Stimulated activated CD4-positive, alpha-beta T cell treated with anti-CD3 and anti-CD28 coated beads, Interleukin-1b, Interleukin-23, amount 100 ng/mL, for 1 hour (primary cell): Measurements from ENCODE around the gene CCDC85B.
"Not testable (repeated sequence)": the region's sequence is repeated elsewhere in the genome, so short reads cannot be mapped to it uniquely, and the experiment has no call there.

ENCODE experiments used
- DNase-seq, 2 donors: peaks; one replicate each; pipeline ENCODE4 v3.0.0-alpha.2; 2020; ENCODE audit warnings: low read depth in 2 of 2

The CCDC85B gene

DNA sequence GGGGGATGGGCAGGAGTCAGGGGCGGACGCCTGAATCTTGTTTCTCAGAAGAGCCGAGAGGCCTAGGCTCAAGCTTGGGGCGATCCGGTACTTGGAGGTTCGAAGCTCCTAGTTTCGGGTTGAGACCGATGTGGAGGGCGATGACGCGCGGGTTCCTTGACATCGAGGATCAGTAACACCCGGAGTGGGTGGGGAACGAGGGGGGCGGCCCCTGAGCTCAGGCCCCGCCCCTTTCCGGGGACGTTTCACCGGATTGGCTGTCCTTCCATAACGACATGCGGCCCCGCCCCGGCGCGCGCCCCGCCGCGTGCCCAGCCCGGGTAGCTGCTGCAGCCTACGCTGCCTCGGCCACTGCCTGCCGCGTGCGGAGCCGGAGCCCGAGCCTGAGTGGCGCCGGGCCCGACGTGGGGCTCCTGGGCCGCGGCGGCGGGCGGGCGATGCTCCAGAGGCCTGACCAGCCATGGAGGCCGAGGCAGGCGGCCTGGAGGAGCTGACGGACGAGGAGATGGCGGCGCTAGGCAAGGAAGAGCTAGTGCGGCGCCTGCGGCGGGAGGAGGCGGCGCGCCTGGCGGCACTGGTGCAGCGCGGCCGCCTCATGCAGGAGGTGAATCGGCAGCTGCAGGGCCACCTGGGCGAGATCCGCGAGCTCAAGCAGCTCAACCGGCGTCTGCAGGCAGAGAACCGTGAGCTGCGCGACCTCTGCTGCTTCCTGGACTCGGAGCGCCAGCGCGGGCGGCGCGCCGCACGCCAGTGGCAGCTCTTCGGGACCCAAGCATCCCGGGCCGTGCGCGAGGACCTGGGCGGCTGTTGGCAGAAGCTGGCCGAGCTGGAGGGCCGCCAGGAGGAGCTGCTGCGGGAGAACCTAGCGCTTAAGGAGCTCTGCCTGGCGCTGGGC is at the start of gene CCDC85B:
Gene CCDC85B (plus strand): TSS at position 350 of the 895 bp plus-strand sequence. CDS start 111 bp downstream, at position 461.
- DNase-seq, result peak; percentile 98

DNA sequence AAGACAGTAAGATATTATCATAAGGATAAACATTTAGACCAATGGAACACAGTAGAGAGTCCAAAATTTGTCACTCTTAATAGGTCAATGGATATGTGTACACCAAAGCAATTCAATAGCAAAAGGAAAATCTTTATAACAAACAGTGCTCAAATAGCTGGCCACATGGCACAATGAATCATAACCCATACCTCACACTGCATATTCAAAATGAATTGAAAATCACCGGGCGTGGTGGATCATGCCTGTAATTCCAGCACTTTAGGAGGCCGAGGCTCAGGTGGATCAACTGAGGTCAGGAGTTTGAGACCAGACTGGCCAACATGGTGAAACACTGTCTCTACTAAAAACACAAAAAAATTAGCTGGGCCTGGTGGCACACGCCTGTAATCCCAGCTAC is 48.3 kb upstream of the CCDC85B start:
- no peak for DNase-seq

DNA sequence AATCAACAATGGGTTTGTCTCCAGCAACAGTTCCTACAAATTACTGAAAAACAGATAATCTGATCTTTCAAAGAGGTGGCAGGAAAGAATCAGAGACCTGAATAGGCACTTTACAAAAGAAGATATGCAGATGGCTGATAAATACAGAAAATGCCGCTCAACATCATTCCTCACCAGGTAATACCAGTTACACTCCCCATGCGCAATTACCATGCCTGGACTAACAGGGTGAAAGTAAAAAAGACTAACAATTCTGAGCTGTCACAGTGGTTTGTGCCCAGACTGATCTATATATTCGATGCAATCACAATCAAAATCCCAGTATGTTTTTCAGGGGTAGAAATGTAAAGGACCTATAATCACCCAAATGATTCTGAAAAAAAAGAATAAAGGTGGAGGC is 46.7 kb upstream of the CCDC85B start:
- no peak for DNase-seq

DNA sequence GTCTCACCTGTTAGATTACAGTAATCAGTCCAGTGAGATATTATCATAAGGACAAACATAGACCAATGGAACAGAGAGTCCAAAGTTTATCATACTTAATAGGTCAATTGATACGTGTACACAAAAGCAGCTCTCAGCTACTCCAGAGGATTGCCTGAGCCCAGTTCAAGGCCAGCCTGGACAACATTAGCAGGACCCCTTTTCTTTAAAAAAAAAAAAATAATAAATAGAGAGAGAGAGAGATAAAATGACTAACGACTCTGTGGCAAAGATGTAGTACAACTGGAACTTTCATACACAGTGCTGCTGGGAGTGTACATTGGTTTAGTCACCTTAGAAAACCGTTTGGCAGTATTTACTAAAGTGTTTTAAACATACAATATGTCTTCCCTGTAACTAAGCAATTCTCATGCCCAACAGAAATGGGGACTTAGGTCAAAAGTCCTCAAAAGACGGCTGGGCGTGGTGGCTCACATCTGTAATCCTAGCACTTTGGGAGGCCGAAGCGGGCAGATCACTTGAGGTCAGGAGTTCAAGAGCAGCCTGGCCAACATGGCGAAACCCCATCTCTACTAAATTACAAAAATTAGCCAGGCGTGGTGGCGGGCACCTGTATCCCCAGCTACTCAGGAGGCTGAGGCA is 46.1 kb upstream of the CCDC85B start:
- no peak for DNase-seq

DNA sequence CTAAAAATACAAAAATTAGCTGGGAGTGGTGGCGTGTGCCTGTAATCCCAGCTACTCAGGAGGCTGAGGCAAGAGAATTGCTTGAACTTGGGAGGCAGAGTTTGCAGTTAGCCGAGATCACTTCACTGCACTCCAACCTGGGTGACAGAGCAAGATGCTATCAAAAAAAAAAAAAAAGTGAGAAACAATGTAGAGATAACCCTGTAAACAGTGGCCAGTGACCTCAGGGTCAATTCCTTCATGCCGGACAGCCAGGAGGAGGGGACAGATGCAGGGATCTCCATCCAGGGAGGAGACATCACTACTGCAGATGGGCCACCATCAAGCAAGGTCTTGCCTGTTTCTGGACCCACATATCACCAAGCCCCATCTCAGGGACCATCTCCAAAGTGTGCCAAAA is 42.7 kb upstream of the CCDC85B start:
- no peak for DNase-seq

DNA sequence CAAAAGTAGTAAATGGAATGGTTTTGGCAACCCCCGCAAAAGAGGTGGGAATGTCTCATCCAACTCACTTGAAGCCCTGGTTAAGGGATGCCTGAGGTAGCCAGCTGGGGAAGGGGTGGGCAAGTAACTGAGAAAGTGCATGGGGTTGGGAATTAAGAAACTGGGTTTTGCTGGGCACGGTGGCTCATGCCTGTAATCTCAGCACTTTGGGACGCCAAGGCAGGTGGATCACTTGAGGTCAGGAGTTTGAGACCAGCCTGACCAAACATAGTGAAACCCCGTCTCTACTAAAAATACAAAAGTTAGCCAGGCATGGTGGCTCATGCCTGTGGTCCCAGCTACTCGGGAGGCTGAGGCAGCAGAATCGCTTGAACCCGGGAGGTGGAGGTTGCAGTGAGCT is 41.8 kb upstream of the CCDC85B start:
- not testable (repeated sequence) for DNase-seq

DNA sequence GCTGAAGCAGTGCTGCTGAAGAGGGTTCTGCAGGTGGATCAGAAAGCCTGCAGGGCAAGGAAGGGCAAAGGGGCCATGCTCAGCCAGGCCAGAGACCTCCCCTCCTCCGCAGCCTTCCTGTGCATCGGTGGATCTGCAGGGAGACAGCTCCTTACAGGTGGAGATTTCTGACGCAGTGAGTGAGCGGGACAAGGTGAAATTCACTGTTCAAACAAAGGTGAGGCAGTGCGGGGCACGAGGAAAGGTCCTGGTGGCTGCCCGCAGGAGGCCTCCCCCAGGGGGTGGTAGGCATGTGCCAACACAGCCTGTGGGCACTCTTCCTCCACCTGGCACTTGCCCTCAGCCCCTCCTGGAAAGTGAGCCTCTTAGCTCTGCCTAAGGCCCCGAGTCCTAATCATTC is 41.1 kb upstream of the CCDC85B start:
- DNase-seq, result no peak

DNA sequence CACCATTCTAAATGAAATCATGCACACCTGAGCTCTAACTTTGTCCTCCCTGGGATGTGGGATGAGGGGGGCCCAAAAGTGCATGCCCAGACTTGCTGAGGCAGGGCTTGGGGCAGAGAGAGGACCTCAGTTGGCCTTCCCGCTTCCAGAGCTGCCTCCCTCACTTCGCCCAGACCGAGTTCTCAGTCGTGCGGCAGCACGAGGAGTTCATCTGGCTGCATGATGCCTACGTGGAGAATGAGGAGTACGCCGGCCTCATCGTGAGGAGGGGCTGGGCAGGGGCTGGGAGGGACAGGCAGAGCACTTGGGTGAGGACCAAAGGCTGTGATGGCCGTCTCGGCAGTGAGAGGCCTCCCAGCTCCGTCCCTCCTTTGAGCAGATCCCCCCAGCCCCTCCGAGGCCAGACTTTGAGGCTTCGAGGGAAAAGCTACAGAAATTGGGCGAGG is 40.7 kb upstream of the CCDC85B start:
- DNase-seq, result no peak

DNA sequence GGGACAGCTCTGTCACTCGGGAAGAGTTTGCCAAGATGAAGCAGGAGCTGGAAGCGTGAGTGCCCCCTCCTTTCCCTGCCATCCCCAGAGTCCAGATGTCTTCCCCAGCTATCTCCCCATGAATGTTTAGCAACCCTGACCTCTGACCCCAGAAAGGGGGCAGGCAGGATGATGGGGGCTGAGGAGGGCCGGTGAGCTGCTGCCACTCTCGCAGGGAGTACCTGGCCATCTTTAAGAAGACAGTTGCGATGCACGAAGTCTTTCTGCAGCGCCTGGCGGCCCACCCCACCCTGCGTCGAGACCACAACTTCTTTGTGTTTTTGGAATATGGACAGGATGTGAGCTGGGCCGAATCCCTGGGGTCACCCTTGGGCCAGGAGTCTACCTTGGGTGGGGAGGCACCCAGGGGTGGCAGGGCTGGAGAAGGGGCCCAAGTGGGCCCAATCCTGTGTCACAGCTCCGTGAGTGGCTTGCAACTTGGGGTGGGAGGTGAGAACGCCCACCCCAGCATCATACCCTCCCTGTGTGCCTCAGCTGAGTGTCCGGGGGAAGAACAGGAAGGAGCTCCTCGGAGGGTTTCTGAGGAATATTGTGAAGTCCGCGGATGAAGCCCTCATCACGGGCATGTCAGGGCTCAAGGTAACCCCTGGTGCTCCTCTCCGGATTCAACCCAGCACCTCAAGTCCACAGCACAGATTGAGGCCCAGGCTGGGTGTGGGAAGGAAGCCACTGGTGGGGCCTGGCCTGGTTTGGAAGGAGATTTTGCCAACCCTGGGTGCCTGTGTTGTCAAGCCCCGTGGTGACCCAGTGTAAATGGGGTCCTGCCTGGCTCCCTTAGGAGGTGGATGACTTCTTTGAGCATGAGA is 40.0 kb upstream of the CCDC85B start:
- no peak for DNase-seq

DNA sequence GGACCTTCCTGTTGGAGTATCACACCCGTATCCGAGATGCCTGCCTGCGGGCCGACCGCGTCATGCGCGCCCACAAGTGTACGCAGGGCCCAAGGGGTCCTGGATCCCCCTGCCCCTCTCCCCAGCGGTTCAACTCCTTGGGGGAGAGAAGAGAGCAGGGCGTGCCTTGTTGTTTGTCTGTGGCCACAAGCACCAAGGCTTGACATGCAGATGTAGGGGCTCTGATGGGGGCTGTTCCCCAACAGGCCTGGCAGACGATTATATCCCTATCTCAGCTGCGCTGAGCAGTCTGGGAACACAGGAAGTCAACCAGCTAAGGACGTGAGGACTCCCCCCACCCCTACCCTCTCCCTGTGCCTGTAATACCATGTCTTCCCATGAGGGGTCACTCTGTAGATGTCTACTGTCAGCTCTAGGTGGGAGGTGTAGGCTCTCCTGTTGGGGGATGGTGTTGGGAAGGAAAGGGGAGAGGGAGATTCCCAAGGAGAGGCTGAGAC is 39.3 kb upstream of the CCDC85B start:
- no peak for DNase-seq

DNA sequence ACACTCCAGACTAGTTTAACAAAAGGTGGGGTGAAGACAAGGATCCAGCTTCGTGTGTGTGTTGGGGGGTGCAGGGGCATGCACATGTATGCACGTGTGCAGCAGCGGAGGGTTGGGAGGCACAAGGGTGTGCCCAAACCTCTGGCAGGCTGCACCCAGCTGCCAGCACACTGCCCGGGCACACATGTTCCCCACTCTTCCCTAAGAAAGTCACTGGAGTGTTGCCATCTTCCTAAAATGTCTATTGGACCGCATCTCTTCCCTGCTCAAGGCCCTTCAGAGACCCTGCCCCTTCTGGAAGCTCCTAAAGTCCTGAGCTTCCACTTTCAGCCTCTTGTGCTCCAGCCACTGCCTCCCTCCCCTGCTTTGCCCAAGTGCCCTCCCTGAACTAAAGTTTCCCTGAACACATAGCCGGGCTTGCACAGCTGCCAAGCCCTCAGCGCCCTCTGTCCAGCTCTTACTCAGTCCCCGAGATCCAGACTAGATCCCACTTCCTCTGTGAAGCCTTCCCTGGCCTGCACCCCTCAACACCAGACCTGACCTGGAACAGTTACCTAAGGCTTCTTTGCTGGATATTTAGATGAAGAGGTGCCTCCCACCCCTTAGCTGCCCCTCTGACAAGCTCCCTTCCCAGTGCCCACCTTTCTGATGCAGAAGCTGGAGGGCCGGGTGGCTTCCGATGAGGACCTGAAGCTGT is 38.5 kb upstream of the CCDC85B start:
- DNase-seq, result no peak

DNA sequence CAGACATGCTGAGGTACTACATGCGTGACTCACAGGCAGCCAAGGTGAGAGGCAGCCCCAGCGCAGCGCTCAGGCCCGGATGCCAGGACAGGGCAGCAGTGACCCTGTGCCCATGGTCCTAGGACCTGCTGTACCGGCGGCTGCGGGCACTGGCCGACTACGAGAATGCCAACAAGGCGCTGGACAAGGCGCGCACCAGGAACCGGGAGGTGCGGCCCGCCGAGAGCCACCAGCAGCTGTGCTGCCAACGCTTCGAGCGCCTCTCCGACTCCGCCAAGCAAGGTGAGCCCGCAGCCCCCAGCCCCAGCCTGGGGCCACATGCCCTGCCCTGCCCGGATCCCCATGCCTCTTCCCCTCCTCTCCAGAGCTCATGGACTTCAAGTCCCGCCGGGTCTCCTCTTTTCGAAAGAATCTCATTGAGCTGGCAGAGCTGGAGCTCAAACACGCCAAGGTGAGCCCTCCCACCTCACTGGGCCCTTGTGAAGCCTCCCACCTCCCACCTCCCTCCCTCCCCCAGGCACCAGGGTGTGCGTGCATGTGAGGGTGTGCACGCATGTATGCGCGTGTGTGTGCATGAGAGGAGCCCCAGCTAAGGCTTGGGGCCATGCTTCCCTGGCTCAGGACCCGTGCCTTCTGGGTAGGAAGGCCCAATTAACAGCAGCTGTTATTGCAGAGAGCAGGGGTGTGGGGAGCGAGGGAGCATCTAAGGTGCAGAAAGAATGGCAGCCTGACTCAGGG is 37.8 kb upstream of the CCDC85B start:
- no peak for DNase-seq

DNA sequence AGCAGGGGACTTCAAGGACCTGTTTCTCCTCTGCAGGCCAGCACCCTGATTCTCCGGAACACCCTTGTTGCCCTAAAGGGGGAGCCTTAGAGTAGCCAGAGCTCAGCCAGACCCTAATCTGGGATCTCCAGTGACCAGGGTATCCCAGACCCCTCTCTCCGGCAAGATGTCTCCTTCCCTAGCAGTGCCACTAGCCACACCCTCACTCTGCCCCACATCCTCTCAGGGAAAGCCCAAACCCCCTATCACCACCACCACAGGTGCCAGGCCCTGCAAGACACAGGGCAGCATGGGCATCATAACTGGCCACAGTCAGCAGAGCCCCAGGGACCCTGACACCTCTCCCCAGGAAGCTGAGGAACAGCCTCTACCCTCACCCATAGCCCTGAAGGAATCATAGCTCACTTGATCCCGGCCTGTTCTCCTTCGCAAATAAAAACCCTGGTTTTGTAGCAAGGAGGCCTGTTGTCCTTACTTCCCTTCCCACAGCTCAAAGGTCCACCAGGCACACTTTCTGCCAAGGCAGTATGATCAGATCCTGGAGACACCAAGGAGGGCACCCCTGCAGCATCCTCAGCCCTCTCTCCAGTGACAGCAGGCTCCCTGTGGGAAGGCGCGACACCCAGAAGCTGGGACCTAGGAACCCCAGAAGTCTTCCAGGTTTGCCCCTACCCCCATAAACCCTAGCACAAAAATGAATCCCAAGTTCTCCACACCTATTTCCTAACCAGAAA is 37.1 kb upstream of the CCDC85B start:
- no peak for DNase-seq

DNA sequence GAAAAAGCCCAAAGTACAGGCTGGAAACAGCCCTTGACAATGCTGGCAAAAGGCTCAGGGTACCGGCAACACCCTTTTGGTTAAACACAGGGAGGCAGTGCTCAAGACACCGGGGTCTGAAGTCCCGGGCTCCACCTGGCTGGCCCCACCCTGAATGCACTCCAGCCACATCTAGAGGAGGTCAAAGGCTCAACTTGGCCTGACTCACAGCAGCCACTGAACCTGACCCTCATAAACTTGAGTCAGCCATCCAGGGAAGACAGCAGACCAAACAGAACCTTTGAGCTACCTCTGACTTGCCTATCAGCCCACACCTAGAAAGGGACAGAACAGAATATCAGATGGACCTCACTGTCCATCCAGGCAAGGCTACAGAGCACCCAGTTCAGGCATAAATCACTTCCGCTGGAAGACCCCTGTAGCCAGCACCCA is 36.3 kb upstream of the CCDC85B start:
- DNase-seq, result no peak

DNA sequence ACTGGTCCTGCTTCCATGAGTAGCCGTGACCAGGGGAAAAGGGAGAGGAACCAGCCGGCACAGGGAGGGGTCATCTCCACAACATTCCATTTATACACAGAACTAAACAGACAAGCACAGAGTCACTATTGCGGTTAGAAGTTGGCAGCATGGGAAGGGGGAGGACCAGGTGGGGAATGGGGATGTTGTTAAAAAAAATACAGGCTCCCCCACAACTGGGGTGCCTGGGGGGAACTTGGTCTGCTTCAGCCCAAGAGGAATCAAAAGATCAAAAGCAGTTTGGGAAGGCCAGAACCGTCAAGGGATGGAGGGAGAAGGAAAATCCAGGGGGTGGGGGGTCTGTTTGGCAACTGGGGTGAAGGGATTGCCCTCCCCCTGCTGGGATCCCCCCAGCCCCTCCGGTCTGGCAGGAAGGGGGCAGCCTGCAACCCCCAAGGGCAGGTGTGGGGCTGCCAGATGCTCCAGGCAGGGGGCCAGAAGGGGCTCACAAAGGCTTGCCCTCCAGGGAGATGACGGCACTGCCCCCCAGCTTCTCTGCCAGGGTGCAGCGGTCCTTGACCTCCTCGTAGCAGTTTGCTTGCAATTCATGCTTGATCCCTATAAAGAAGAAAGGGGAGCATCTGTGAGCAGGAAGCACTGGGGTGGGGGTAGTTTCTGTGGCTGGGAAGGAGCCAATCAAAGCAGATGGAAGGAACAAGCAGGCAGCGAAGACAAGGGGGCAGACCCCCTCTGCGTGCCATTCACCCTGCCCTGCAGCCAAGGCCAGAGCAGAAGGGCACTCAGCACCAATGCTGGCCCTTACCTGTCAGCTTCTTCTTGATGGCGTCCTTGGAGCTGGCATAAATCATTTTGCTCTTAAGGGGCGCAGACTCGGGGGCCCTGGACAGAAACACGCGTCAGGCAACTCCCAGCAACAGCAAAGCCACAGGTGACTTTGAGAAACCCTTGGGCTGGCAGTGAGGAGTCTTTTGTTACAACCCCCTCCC is 35.3 kb upstream of the CCDC85B start:
- DNase-seq, result no peak

DNA sequence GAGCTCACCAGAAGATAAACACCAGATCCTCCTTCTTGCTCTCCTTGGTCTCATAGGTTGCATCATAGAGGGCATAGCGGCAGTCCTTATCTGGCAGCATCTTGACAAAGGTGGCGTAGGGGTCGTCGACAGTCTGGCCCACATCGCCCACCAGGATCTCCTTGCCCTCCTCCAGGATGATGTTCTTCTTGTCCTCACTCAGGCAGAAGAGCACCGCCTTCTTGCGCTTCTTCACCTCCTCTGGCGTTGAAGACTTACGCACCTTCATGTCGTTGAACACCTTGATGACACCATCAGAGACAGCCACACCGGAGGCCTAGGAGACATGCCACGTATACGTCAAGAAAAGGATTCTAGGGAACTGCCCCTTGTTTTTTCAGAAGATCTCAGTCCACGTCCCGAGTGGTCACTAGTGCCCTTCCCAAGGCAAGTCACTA is 34.5 kb upstream of the CCDC85B start:
- DNase-seq, result no peak

DNA sequence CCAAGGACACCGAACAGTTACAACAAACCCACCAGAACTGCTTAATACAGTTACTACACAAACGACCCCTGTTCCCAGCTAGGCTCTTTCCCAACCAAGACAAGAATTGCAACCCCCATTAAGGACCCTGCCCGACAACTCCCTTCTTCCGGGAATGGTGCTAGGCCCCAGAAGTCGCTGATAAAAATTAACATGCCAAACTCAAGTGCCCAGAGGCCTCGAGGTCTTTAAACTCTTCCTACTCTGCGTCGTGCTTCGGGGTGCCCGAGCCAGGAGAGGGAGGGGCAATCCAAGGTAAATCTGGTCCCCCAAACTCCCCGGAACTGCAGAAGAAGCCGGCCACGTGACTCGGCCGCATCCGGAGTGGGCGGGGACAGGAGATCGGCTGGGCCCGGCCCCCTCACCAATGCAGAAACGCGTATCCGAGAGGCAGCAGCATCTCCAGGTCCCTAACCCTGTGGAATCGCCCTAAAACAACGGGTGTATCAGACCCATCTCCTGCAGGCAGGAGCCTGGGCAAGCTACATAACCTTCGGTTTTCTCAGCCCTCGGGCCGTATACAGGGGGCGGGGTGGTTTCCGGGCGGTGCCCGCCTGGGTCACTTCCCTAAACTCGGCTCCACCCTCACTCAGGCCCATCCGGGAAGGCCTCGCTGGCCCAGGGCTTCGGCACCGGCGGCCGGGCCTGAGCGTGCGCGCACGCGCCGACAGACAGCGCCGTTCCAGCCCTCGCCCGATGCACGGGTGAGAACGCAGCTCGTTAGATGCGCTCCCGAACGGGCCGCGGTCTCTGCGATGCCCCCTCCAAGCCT is 33.6 kb upstream of the CCDC85B start:
- peak; percentile 53 to 70 for DNase-seq

DNA sequence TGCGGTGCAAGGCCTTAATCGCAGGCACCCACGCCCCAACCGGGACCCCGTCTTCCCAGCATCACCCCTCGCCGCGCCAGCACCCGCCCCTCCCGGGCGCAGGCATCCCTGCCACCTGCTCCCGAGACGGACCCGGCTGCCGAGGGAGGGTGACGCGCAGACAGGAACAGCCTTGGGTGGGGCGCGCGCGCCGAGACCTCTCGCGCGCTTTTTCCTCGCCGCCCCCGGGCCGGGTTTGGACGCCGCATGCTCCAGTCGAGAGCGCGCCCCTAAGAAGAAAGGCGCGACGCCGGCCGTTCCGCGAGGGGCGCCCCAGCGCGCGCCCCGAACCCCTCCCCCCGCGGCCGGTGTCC is 33.0 kb upstream of the CCDC85B start:
- DNase-seq, result peak in 1 of 2 donors; percentile 34
